GM21723 (cell line): ENCODE results near the gene COX4I2.
"Not testable (repeated sequence)": the region's sequence is repeated elsewhere in the genome, so short reads cannot be mapped to it uniquely, and the experiment has no call there.

Source experiments
- ATAC-seq: cut with Tn5 transposase; IDR thresholded peaks from one replicate; pipeline ENCODE4 v1.9.1; 2021; ENCODE audit warnings: mild to moderate bottlenecking, moderate library complexity; ENCODE audit not compliant: unreplicated experiment

COX4I2 gene

DNA sequence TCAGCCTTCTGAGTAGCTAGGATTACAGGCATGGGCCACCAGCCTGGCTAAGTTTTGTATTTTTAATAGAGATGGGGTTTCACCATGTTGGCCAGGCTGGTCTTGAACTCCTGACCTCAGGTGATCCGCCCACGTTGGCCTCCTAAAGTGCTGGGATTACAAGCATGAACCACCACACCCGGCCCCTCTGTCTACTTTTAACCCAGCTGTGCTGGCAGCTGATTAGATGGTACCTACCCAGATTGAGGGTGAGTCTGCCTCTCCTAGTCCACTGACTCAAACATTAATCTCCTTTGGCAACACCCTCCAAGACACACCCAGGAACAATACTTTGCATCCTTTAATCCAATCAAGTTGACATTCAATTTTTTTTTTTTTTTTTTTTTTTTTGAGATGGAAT lies 10.4 kb downstream of the COX4I2 start:
- ATAC-seq = not testable (repeated sequence)

DNA sequence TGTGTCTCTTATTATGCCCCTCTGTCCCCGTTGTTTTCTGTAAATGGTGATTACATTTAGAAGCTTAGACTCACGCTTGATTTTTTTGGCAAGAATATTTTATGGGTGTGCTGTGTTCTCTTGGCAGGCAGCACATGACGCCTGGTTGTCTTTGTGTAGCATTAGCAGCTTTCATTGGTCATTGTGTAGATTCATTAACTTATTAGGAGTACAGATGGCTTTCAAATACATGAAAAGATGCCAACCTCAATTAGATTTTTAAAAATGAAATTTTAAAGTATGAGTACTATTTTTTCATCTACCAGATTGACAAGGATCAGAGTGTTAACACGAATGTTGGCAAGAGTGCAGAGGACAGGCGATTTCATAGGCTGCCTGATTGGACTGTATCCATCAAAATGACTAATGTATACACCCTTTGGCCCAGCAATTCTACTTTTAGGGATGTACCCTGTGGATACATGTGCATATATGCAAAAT lies 15.2 kb downstream of the COX4I2 start:
- no peak for ATAC-seq

DNA sequence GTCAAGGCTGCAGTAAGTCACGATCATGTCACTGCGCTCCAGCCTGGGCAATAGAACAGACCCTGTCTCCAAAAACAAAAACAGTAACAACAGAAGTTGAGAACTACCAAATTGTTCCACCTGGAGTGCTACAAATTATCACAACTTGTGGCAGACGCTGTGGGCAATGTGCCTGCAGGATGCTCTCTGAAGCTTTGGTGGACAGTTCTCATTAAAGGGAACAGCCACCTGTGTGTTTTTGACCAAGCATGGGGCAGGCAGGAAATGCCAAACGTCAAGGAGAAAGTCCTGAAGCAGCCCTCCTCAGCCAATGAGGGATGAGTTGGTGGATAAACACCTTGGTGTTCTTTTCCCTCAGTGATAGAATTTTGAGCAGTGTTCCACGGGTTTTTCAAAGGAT lies 15.8 kb downstream of the COX4I2 start:
- ATAC-seq = no peak

DNA sequence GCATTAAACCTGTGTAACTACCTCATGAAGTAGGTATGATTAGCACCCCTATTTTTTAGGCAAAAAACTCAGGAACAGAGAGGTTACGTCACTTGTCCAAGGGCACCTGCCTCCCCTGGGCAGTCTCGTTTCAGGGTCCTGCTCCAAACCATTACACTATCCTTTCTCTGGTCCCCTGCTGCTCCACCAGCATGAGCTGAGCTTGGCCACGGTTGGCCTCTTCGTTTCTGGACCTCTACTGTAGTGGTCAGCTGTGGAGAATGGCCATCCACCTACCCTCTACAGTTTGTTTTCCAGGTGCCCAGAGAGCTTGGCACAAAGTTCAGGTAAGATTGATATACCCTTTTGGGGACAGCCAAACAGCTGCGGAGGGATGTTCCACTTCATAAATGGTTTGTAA lies 16.8 kb downstream of the COX4I2 start:
- no peak for ATAC-seq

DNA sequence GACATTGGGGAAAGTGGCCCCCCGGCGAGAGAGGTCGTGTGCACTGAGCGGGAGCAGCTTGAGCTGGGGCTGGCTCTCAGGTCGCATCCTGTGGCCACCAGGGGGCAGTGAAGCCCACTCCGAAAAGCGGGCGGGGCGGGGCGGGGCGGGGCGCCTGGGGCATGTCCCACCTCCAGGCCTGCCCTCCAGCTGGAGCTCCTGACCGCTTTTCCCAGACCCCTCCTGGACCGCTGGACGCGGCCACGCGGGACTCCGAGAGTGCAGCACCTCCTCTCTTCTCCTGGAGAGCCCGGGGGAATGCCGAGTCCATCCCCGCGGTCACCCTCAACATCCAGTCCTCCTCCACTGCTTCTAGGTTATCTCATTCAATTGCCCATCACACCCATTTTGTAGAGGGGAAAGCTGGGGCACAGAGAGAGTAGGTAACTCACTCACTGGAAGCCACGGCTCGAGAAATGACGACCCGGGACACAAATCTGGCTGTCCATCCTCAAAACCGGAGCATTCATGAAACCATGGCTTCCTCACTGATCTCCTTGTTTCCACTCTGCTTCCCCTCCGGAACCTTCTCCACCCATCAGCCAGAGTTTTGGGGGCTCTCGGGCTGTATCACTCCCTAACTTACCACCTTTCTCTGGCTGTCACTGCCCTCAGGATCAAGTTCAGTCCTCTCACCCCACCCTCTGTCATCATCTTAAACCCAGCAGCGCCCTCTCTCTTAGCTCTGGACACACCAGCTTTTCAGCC lies 24.1 kb downstream of the COX4I2 start:
- peak; percentile 75 for ATAC-seq

DNA sequence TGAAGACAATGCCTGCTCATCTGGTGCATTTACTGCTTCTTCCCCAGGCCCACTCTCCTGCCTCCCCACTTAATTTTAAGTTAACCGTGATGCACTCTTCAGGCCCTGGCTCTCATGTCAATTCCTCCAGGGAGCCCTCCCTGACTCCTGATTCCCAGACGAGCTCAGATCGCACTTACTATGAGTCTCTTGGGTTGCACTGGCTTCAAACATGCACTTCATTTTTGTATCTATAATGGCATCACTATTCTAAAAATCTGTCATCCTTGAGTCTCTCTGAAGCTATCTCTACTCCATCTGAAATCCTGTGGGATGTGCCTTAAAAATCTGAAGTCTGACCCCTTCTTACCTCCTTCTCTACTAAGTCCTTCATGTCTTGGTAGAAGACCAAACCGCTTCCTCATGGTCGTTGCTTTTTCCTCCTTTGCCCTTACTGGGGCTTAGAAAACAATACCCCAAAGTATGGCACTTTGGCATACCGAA lies 24.7 kb downstream of the COX4I2 start:
- ATAC-seq = no peak

DNA sequence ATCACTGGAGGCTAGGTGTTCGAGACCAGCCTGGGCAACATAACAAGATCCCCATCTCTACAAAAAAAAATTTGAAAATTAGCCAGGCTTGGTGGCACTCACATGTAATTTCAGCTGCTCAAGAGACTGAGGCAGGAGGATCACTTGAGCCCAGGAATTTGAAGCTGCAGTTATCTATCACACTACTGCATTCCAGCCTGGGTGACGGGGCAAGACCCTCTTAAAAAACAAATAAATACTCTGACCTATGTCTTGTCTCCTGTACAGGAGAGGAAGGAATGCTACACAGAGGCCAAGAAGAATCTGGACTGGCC lies 25.8 kb downstream of the COX4I2 start:
- no peak for ATAC-seq

DNA sequence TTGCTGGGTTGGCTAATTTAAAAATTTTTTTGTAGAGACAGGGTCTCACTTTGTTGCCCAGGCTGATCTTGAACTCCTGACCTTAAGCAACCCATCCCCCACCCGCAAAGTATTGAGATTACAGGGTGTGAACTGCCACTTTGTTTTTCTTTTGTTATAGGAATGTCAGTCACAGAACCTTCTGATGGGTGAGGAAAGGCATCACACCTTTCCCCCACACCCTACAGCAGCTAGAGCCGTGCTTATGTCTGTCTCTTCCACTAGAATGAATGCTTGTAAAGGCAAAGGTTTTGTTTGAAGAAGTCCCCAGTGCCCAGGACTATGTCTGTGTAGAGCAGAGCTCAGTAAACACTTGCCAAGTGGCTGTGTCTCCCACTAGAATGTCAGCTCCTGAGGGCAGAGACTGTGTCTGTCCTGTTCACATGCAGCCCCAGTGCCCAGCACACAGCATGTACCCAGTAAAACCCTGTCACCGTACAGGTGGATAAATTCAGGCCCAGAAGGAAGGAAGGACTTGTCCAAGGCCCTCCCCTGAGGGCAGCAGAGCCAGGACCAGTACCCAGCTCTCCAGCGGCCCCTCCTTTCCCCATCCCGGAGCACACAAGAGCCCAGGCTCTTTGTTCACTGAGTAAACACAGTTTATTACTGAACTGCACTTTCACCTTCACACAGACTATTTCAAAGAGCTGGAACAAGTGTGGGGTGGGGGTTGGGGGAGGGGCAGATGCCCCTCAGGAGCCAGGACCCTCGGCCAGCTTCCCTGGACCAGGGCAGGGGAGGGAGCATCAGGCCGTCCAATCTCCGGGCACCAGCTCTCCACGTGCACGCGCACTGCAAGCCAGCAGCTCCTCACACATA lies 26.4 kb downstream of the COX4I2 start:
- no peak for ATAC-seq

DNA sequence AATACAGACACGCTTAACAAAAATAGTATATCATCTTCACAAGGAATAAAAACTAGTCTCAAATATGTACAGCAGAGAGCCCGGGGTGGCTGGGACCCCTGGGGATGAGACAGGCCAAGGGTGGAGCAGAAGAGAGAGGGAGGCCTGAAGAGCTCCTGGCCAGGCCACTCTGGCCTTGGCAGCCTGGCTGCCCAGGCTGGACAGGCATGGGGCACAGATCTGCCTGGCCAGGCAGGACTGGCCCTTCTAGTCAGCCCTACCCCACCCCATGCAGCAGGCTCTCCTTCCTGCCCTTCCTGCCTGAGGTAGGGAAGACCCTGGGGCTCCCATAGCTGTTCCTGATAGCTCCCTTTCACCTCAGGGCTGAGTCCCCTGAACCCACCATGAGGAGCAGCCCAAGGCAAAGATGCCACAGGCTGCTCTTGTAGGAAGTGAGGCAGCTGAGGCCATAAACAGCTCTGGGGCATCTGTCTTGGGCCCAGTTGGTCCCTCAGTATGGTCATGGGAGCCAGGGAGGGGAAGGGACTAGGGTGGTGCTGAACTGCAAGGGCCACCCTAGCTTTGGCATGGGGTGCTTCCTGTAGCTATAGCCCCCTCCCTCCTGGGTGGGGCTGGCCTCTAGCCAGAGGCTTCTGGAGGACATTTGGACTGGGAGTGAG lies 27.1 kb downstream of the COX4I2 start:
- no peak for ATAC-seq

DNA sequence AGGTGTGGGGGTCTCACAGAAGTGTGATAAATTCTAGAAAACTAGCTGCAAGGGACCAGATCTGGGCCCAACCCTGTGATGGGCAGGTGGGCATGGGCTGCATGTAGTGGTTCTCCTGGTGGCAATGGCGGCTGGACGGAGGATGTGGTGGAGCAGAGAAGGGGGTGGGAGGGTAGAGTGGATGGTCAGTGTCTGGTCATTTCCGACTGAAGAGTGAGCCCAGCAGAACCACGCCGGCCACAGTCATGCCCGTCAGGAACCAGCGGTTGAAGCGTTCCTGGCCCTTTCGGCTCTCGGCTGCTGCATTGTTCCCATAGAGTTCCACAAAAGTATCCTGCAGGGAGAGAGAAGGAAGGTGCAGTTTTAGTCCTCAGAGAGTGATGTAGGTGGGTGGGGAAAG lies 28.0 kb downstream of the COX4I2 start:
- ATAC-seq = no peak

DNA sequence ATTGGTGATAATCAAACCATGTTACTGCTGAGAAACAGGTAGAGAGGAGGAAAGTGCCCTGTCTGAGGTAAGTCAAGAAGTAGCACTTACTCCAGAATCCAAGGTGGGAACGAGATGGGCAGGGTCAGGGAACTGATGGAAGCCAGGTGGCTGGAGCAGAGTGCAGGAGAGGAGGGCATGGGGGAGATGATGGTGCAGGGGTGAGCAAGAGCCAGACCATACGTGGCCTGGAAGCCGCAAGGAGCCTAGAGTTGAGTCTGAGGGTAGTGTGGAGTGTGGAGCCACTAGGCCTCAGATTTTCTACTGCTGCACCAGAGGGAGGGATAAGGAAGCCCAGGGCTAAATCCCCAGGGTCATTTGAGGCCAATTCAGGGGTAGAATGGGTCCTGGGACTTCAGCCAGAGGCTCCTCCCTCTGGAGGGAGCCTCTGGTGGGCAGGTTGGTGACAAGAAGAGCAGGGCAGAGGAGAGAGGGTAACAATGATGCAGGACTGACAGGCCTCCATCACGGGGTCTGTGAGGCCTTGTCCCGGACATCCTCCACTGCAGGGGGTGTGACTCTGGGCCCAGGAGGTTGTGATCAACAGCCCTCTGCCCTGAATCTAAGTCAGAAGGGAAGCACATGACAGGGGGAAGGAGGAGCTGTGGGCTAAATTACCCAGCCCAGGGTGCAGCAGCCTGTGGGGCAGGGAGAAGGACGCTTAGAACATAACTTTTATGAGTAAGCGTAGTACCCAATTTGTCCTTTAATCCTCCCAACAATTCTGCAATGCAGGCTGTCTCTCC lies 28.7 kb downstream of the COX4I2 start:
- no peak for ATAC-seq

DNA sequence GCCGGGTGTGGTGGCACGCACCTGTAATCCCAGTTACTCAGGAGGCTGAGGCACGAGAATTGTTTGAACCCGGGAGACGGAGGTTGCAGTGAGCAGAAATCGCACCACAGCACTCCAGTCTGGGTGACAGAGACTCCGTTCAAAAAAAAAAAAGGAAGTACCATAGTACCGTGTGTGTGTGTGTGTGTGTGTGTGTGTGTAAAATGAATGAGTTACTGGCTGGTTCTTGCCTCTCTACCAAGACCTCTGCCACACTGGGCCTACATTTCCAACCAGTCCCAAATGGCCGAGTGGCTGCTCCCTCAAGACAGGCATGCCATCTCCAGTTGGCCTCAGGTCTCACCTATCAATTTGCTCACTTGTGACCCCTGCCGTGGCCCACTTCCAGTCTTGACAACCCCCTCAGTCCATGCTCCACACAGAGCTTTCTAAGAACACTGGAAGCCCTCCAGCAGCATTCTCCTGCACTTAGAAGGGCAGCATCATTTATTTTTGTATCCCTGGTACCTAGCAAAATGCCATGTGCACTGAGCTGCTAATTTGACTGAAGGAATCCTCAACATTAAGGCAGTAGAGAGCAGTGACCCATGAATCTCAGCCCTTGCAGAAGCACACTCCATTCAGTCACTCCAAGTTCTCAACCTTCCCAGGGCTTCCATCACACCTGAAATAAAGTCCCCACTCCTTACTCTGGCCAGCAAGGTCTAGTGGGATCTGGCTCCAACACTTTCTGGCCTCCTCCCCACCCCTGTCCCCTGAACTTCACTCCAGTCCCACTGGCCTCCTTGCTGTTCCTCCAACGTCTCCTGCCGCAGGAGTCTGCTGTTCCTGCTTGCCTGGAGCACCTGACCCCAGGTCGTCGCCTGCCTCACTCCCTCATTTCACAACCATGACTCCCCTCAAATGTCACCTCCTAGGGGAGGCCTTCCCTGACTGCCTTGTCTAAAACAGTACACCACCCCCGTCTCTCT lies 29.9 kb downstream of the COX4I2 start:
- no peak for ATAC-seq

DNA sequence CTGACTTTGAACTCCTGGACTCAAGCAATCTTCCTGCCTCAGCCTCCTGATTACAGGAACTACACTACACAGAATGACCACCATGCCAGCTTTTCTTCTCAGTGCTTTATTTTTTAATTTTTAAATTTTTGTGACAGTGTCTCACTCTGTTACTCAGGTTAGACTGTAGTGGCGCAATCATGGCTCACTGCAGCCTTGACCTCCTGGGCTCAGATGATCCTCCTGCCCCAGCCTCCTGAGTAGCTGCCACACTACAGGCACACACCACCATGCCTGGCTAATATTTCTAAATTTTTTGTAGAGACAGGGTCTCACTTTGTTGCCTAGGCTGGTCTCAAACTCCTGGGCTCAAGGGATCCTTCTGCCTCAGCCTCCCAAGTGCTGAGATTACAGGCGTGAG lies 31.2 kb downstream of the COX4I2 start:
- not testable (repeated sequence) for ATAC-seq

DNA sequence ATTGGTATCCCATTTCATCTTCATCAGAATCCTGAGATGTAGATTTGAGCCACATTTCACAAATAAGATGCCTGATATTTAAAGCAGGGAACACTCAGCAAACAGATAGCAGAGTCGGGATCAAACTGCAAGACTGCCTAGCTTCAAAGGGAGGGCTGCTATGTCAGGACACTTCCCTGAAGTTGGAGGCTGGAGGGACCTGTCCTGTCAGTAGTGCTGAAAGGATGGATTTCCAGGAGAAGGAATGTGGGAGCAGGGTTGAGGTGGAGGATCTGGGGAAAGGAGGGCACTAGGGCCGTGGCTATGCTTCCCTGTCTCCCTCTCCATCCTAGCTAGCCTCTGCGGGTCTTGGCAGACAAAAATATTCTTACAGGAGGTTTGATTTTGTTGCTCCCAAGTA lies 32.2 kb downstream of the COX4I2 start:
- no peak for ATAC-seq

DNA sequence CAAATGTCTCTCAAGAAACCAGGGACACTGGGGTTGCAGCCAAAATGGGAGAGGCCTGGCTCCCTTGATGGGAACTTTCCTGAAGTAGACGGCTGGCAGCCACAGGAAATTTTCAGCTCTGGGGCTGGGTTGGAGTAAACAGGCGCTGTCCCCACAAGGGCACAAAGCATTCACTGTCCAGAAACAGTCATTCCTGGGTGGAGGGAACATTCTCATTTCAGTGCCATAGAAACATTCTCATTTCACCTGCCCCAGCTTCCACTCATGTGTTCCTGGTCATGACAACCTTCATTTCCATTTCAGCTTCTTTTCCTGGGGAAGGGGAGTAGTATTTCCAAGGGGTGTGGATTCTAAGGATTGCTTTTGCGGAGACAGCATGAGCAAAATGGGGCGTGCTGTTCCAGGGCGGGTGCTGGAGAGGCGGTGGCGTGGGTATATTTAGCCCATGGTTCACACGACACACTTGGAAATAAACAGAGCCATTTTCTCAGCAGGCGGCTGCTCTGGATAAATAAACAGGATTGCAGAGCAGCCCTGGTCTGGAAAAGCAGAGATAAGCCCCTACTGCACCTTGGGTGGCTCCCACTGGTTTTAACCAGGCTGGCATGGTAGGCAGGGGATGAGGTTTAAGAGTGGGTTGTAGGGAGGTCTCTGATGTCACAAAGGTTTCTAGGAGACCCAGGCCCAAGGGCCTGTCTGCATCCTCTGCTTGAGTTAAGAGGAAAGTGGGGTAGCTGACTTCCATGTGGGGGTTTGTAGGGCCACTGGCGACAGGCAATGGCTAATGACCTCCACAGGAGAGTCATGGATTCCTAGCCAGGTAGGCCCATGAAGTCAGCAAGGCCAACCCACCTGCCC lies 32.9 kb downstream of the COX4I2 start:
- no peak for ATAC-seq

DNA sequence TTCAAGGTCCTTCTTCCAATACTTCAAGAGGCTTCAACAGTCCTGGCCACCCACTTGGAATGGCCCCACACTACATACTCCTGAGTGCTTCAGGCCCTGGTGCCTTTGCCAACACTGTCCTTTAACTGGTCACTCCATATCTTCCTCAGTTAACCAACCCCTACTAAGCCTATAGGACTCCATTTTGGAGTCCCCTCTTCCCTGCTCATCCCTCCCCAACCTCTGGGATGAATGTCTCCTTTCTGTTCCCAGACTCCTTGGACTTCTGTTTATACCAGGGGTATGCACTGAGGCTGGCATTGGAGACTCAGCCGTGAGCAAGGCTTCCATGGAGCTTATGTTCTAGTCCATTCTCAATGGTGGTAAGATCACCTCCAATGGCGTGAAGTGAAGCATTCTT lies 33.6 kb downstream of the COX4I2 start:
- ATAC-seq = no peak

DNA sequence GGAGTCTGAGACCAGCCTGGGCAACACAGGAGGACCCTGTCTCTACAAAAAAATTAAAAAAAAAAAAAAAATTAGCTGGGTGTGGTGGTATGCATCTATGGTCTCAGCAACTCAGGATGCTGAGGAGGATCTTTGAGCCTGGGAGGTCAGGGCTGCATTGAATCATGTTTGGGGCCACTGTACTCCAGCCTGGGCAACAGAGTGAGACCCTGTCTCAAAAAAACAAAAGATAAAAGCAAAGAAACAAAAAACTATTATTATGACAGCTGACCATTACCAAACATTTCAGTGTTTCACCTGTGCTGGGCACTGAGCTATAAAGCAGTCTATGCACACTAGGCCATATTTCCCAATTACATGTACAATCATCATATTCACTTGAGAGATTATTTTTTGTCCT lies 35.7 kb downstream of the COX4I2 start:
- no peak for ATAC-seq

DNA sequence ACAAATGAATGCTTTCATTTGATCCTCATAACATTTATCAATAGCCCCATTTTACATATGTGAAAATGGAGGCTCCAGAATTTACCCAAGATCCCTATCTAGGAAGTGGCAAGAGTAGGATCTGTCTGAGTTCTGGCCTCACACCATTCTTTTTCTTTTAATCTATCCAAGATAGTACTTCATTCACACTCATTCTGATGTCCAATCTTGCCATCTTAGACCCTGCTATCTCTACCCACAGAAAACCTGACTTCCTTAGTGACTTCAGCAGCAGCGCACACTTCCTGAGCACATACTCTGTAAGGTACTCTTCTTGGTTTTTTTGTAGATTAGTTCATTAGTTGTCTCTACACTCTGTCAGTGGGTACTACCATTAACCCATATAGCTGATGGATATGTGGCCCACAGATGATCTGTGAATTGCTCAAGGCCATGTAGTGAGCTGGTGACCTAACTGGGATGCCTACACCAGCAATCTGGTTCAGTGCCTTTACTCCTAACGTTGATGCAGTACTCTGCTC lies 36.3 kb downstream of the COX4I2 start:
- ATAC-seq = no peak
